Measurements from ENCODE around the gene KCTD10.

KCTD10 gene

DNA sequence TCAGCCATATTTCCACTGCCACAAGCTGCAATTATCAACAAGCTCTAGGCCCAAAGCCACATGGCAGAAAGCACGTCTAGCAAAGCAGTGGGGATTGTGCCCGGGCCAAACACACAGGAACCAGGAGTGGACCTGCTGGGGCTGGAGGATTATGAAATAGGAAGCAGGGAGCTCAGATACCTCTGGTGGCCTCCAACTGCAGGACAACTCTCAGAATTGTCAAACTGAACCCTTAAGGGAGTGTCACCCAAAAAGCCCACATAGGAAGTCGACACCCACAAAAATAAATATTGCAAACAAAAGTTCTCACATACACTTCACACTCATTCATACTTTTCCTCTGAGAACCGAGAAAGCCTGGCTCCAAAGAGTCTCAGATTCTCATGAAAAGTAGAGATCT lies 26.1 kb downstream of the KCTD10 start:
- FAIRE-seq (no peak), DNase-seq (ENCODE audit: insufficient read length, low spot score) (no peak)
- TF ChIP-seq, protein P1, sequence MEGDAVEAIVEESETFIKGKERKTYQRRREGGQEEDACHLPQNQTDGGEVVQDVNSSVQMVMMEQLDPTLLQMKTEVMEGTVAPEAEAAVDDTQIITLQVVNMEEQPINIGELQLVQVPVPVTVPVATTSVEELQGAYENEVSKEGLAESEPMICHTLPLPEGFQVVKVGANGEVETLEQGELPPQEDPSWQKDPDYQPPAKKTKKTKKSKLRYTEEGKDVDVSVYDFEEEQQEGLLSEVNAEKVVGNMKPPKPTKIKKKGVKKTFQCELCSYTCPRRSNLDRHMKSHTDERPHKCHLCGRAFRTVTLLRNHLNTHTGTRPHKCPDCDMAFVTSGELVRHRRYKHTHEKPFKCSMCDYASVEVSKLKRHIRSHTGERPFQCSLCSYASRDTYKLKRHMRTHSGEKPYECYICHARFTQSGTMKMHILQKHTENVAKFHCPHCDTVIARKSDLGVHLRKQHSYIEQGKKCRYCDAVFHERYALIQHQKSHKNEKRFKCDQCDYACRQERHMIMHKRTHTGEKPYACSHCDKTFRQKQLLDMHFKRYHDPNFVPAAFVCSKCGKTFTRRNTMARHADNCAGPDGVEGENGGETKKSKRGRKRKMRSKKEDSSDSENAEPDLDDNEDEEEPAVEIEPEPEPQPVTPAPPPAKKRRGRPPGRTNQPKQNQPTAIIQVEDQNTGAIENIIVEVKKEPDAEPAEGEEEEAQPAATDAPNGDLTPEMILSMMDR (IDR thresholded peaks at IDR 0.05; ENCODE audit: insufficient read depth, missing control alignments): no peak

DNA sequence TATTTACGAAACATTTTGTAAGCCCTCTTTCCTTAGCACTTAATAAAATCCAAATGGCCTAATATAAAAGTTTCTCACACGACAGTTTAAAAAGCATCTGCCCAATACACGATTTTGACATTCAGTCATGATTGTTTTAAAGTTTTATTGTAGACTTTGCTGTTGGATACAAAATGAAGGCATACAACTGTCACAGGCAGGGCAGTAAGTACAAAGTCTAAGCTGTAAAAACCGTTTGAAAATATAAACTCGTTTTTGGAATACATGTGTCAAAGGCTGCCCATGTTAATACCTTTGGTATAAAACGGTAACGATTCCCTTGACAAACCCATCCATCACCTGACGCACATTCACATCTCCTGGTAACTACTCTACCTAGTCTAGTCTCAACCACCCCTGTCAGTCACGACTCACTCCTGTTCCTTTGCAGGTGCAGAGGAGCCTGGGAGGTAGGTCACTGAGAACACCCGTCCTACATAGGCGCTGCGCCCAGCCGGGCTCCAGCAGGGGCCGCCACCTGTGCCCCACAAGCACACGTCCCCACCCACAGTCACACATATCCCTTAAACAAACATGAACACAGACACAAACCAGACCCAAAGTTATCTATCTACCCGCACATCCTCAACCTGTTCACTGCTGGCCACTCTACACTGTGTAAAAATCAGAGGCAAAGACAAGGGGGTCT lies 27.1 kb downstream of the KCTD10 start:
- TF ChIP-seq, protein P1 (IDR thresholded peaks at IDR 0.05; ENCODE audit: insufficient read depth, missing control alignments): no peak
- DNase-seq (ENCODE audit: insufficient read length, low spot score) (no peak), FAIRE-seq (no peak)

DNA sequence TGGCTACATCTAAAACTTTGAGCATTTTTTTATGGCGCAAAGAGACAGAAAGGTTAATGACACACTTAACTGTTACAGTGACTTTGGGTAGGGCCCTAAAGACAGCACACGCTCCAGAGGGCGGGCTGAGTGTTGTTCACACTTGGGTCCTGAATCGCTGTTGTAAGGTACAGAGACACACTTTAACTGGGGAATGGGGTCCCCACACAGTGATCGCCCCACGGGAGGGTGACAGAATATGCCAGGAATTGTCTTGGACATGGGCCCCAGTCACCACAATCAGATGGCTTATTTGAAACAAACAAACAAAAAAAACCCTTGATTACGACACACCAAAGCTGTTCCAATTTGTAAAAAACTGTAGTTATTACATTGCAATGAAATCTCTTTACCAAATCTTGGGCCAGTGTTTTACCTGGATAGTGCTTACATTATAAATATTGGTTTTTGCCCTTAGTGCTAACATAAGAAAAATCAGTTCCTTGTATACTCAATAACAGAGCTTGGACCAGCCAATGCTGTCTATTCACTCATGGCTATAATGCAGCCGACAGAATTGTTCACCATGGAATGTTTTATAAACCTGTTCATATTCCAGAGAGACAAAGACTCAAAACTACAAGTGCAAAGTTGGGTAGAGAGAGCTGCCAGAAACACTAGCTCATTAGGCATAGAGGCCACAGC lies 28.3 kb downstream of the KCTD10 start:
- no peak for FAIRE-seq
- TF ChIP-seq, protein P1 (IDR thresholded peaks at IDR 0.05; ENCODE audit: insufficient read depth, missing control alignments): no peak
- DNase-seq (ENCODE audit: insufficient read length, low spot score): no peak

DNA sequence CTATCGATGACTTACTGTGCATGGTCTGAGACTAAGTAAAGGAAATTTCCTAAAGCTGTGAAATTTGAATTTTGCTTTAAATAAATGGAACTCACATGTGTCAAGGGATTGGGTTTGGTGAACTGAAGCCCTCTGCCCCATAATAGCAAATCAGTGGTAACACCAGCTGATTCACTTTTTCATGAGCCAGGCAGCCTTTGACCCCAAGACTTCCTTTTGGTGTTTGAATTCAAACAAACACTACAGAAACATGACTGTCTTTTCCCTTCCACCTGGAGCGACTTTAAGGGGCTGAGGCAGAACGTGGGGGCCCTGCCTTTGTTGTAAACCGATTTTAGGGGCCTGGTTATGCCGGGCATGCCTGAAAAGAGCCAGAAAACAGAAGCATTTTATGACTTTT lies 28.8 kb downstream of the KCTD10 start:
- DNase-seq (ENCODE audit: insufficient read length, low spot score): no peak
- no peak for FAIRE-seq
- TF ChIP-seq, protein P1 (IDR thresholded peaks at IDR 0.05; ENCODE audit: insufficient read depth, missing control alignments): no peak

DNA sequence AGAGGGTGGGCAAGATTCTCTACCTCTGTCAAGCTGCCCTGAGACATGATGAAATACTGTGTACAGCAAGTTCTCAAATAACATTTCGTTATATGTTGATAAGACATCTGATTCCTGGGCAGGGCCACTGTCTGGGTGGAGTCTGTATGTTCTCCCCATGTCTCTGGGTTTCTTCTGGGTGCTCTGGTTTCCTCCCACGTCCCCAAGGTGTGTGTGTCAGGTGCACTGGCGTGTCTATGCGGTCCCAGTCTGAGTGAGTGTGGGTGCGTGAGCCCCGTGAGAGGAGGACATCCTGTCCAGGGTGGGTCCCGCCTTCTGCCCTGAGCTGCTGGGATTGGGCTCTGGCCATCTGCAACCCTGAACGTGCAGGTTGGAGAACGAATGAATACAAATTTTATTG lies 29.6 kb downstream of the KCTD10 start:
- DNase-seq (ENCODE audit: insufficient read length, low spot score): no peak
- TF ChIP-seq, protein P1 (IDR thresholded peaks at IDR 0.05; ENCODE audit: insufficient read depth, missing control alignments): no peak
- FAIRE-seq: no peak

DNA sequence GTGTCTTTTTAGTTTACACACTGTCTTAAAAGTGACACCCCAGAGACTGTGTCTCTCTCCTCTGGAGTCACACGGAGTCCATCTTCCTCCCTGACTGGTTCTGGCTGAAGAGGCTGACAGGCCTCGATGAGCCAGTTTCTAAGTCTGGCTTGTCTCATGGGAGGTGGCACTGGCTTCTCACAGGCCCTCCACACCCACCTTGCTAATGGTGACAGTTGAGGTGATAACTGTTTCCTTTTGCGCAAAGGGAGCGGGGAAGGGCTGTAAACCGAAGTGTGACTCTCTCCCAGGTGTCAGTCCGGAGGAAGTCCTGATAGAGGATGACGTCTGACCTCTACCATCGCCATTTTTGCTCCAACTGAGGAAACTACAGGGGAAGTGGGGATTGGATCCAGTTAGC lies 30.2 kb downstream of the KCTD10 start:
- DNase-seq (ENCODE audit: insufficient read length, low spot score): no peak
- FAIRE-seq: no peak
- TF ChIP-seq, protein P1 (IDR thresholded peaks at IDR 0.05; ENCODE audit: insufficient read depth, missing control alignments): no peak

DNA sequence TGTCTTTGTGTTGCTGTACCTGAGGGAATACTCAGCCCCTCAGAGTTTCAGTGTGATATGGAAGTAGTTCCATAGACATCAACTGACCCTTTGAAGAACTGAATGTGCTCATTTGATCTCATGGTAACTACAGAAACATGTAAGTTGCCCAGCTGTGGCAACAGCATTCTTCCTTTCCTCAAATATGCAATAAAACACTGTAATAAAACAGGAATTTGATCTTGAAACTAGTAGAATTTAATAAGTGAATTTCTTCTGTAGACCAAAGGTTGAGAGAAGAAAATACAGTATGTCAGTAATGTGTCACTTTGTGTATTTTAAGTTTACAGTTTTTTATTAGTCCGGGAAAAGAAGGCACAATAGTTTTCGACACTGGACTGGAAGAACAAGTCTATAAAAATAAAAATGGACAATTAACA lies 31.9 kb downstream of the KCTD10 start:
- TF ChIP-seq, protein P1 (IDR thresholded peaks at IDR 0.05; ENCODE audit: insufficient read depth, missing control alignments): no peak
- DNase-seq (ENCODE audit: insufficient read length, low spot score) (no peak), FAIRE-seq (no peak)

Measured in D721Med (cell line).